Activated naive CD4-positive, alpha-beta T cell treated with anti-CD3 and anti-CD28 coated beads for 36 hours (primary cell): ENCODE data around the gene FAF1. TPM values are rescaled to one million over a fixed set of nuclear protein-coding genes. Genes with fewer than 3 reads are reported as not detected.
A peak's percentile ranks its signal among the peaks of the same experiment; 100 is the strongest.
"Not testable (repeated sequence)": the region's sequence is repeated elsewhere in the genome, so short reads cannot be mapped to it uniquely, and the experiment has no call there.

Experiments used
- CTCF ChIA-PET: fragments of 350-600 bp; sonication (Branson Sonifier 250); formaldehyde crosslinking; loops from one replicate; lab custom pipeline; 2021; ENCODE audit warnings: antibody characterized with exemption; lab: Charles Lee
- DNase-seq: peaks from one replicate; pipeline ENCODE4 v3.0.0-alpha.2; 2020
- H3K27ac Mint-ChIP-seq: one replicate; pipeline ENCODE4 v1.8.0; 2021; ENCODE audit warnings: mild to moderate bottlenecking, mixed read lengths
- H3K27me3 Mint-ChIP-seq: one replicate; pipeline ENCODE4 v1.8.0; 2021; ENCODE audit warnings: low read depth, mixed read lengths
- H3K36me3 Mint-ChIP-seq: one replicate; pipeline ENCODE4 v1.8.0; 2021; ENCODE audit warnings: low read depth, mixed read lengths
- H3K4me1 Mint-ChIP-seq: one replicate; pipeline ENCODE4 v1.8.0; 2021; ENCODE audit warnings: low read depth, mixed read lengths
- H3K4me3 Mint-ChIP-seq: one replicate; pipeline ENCODE4 v1.8.0; 2021; ENCODE audit warnings: mild to moderate bottlenecking, moderate library complexity, mixed read lengths
- H3K9me3 Mint-ChIP-seq: one replicate; pipeline ENCODE4 v1.8.0; 2021; ENCODE audit warnings: mixed read lengths
- intact Hi-C: fragments of 100-400 bp; cut with micrococcal nuclease; formaldehyde crosslinking; loops from one replicate; pipeline ENCODE4 v1.15.1; 2023
- total RNA-seq, 2 experiments: library from RNA; stranded (reverse); gene quantifications; one replicate each; pipeline ENCODE4 v1.2.3, GENCODE V29; 2021

The FAF1 gene
- total RNA-seq, 2 experiments from 2014 or later: 87.9 to 90.1 TPM

GRCh38 chr1:50949286-50949982 is 10.6 kb downstream of the FAF1 start:
- DNase-seq: no peak
- H3K4me1 Mint-ChIP-seq: peaks cover 30% of the 10 kb centered on the region
- no peak overlapping the region for H3K4me3 Mint-ChIP-seq
- H3K9me3 Mint-ChIP-seq: no peaks in the 10 kb centered on the region
- intact Hi-C loops: no loop called here
- CTCF ChIA-PET: interaction anchor here (0.6 kb wide), 1 partner anchor 524 kb away, joined by 3 read pairs; no protein-coding TSS in a partner anchor
- no peak overlapping the region for H3K27ac Mint-ChIP-seq
- H3K36me3 Mint-ChIP-seq: peaks cover 13% of the 10 kb centered on the region
- H3K27me3 Mint-ChIP-seq: no peaks in the 10 kb centered on the region

GRCh38 chr1:50942334-50942733 is 17.7 kb downstream of the FAF1 start:
- H3K27ac Mint-ChIP-seq: no peak overlapping the region
- H3K4me1 Mint-ChIP-seq: peaks cover 14% of the 10 kb centered on the region
- DNase-seq: no peak
- H3K27me3 Mint-ChIP-seq: no peaks in the 10 kb centered on the region
- no peak overlapping the region for H3K4me3 Mint-ChIP-seq
- intact Hi-C loops: no loop called here
- CTCF ChIA-PET: interaction anchor here (0.6 kb wide), 1 partner anchor 178 kb away, joined by 3 read pairs; no protein-coding TSS in a partner anchor
- H3K36me3 Mint-ChIP-seq: peaks cover 4% of the 10 kb centered on the region
- no peaks in the 10 kb centered on the region for H3K9me3 Mint-ChIP-seq

- Mint-ChIP-seq H3K4me1 (peaks cover 20% of the 10 kb centered on the region), H3K4me3 (no peak overlapping the region), H3K9me3 (no peaks in the 10 kb centered on the region), H3K27ac (no peak overlapping the region), H3K36me3 (peaks cover 4% of the 10 kb centered on the region), H3K27me3 (no peaks in the 10 kb centered on the region)
- CTCF ChIA-PET: interaction anchor here (1.3 kb wide), 1 partner anchor 11 kb away, joined by 3 read pairs; no protein-coding TSS in a partner anchor
- intact Hi-C loops: no loop called here
- DNase-seq: no peak
Measured at GRCh38 chr1:50940291-50940690, 19.8 kb downstream of the FAF1 start.

DNA sequence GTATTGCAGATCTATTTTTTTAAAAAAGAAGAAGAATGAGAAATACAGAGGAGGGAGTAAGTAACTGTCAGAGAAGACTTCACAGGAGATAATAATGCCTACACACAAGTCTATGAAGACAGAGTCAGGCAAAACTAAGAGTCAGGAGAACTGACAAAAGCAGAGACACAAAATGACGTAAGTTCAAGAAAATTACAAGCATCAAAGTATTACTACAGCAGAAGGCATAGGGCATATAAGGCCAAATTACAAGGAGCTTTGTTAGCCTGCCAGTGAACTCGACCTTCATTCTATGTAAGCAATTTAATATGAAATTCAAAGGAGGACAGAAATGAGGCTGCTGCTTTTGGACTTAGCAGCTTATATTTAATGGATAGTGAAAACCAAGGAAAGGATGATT is 23.7 kb downstream of the FAF1 start:
- intact Hi-C loops: loop anchor here (10.0 kb wide), 1 partner anchor 108 kb away; no protein-coding TSS in a partner anchor
- H3K9me3 Mint-ChIP-seq: no peaks in the 10 kb centered on the region
- H3K27me3 Mint-ChIP-seq: no peaks in the 10 kb centered on the region
- H3K4me3 Mint-ChIP-seq: no peak overlapping the region
- CTCF ChIA-PET: interaction anchor here (0.9 kb wide), 1 partner anchor 253 kb away, joined by 5 read pairs; no protein-coding TSS in a partner anchor
- H3K36me3 Mint-ChIP-seq: peaks cover 5% of the 10 kb centered on the region
- H3K4me1 Mint-ChIP-seq: peaks cover 23% of the 10 kb centered on the region
- no peak overlapping the region for H3K27ac Mint-ChIP-seq
- no peak for DNase-seq

DNA sequence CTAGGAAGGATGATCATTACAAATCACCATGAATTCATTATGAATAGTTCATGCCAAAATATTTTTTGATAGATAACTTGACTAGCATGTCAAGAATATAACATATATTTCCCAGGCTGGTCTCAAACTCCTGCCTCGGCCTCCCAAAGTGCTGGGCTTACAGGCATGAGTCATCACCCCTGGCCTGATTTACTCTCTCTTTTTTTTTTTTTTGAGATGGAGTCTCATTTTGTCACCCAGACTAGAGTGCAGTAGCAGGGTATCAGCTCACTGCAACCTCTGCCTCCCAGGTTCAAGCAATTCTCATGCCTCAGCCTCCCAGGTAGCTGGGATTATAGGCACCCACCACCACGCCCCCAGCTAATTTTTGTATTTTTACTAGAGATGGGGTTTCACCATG is 24.8 kb downstream of the FAF1 start:
- H3K9me3 Mint-ChIP-seq, DNase-seq, H3K36me3 Mint-ChIP-seq, H3K27me3 Mint-ChIP-seq, H3K4me3 Mint-ChIP-seq, H3K27ac Mint-ChIP-seq: not testable (repeated sequence)
- intact Hi-C loops: loop anchor here (10.0 kb wide), 1 partner anchor 110 kb away; no protein-coding TSS in a partner anchor
- CTCF ChIA-PET: interaction anchor here (0.9 to 1.2 kb wide), 2 partner anchors 25 to 254 kb away, joined by 3 to 5 read pairs; partner anchors contain the start of gene FAF1
- peaks cover 33% of the 10 kb centered on the region for H3K4me1 Mint-ChIP-seq

DNA sequence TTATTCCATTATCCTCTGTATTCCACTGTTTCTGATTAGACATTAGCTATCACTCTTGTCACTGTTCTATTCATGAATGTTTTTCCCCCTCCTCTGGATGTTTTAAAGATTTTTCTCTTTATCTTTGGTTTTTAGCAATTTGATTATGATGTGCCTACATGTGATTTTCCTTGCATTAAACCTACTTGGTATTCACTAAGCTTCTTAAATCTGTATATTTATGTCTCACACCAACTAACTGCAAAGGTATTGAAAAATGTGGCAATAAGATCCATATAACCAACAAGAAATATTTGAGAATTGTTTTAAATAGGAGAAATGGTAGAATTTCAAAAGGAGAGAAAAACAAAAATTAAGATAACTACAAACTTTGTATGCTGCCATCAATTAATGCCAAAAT is 25.2 kb downstream of the FAF1 start:
- no peak overlapping the region for H3K4me3 Mint-ChIP-seq
- CTCF ChIA-PET: interaction anchor here (1.2 kb wide), 1 partner anchor 26 kb away, joined by 3 read pairs; the partner anchor contains the start of gene FAF1
- no peaks in the 10 kb centered on the region for H3K27me3 Mint-ChIP-seq
- H3K36me3 Mint-ChIP-seq: peaks cover 7% of the 10 kb centered on the region
- DNase-seq: no peak
- peaks cover 37% of the 10 kb centered on the region for H3K4me1 Mint-ChIP-seq
- no peak overlapping the region for H3K27ac Mint-ChIP-seq
- intact Hi-C loops: loop anchor here (10.0 kb wide), 1 partner anchor 110 kb away; no protein-coding TSS in a partner anchor
- no peaks in the 10 kb centered on the region for H3K9me3 Mint-ChIP-seq

DNA sequence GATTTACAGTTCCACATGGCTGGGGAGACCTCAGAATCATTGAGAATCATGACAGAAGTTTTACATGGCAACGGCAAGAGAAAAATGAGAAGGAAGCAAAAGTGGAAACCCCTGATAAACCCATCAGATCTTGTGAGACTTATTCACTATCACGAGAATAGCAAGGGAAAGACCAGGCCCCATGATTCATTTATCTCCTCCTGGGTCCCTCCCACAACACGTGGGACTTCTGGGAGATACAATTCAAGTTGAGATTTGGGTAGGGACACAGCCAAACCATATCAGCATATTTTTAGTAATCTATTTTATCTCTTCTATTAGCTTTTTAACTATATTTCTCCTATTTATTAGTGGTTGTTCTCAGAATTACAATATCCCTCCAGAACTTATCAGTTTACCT is 26.3 kb downstream of the FAF1 start:
- H3K27me3 Mint-ChIP-seq, H3K36me3 Mint-ChIP-seq, H3K4me3 Mint-ChIP-seq, H3K9me3 Mint-ChIP-seq, CTCF ChIA-PET, H3K27ac Mint-ChIP-seq, DNase-seq: not testable (repeated sequence)
- H3K4me1 Mint-ChIP-seq: peaks cover 38% of the 10 kb centered on the region
- intact Hi-C loops: loop anchor here (10.0 kb wide), 1 partner anchor 111 kb away; no protein-coding TSS in a partner anchor

DNA sequence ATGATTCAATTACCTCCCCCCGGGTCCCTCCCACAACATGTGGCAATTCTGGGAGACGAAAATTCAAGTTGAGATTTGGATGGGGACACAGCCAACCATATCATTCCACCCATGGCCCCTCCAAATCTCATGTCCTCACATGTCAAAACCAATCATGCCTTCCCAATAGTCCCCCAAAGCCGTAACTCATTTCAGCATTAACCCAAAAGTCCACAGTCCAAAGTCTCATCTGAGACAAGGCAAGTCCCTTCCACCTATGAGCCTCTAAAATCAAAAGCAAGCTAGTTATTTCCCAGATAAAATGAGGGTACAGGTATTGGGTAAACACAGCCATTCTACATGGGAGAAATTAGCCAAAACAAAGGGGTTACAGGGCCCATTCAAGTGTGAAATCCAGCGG is 28.0 kb downstream of the FAF1 start:
- H3K27ac Mint-ChIP-seq, H3K4me3 Mint-ChIP-seq, H3K36me3 Mint-ChIP-seq, H3K27me3 Mint-ChIP-seq, H3K9me3 Mint-ChIP-seq, CTCF ChIA-PET, DNase-seq: not testable (repeated sequence)
- intact Hi-C loops: loop anchor here (10.0 kb wide), 1 partner anchor 113 kb away; no protein-coding TSS in a partner anchor
- H3K4me1 Mint-ChIP-seq: peaks cover 38% of the 10 kb centered on the region

- peaks cover 7% of the 10 kb centered on the region for H3K36me3 Mint-ChIP-seq
- no peak overlapping the region for H3K4me3 Mint-ChIP-seq
- CTCF ChIA-PET: interaction anchor here (0.5 to 2.1 kb wide), 2 partner anchors 236 to 257 kb away, joined by 3 to 21 read pairs; no protein-coding TSS in a partner anchor
- H3K27ac Mint-ChIP-seq: no peak overlapping the region
- no peaks in the 10 kb centered on the region for H3K27me3 Mint-ChIP-seq
- peaks cover 31% of the 10 kb centered on the region for H3K4me1 Mint-ChIP-seq
- intact Hi-C loops: loop anchor here (2.0 to 10.0 kb wide), 3 partner anchors 28 to 114 kb away; no protein-coding TSS in a partner anchor
- H3K9me3 Mint-ChIP-seq: no peaks in the 10 kb centered on the region
- peak; percentile 17 for DNase-seq
Measured at GRCh38 chr1:50930965-50931737, 28.9 kb downstream of the FAF1 start.

DNA sequence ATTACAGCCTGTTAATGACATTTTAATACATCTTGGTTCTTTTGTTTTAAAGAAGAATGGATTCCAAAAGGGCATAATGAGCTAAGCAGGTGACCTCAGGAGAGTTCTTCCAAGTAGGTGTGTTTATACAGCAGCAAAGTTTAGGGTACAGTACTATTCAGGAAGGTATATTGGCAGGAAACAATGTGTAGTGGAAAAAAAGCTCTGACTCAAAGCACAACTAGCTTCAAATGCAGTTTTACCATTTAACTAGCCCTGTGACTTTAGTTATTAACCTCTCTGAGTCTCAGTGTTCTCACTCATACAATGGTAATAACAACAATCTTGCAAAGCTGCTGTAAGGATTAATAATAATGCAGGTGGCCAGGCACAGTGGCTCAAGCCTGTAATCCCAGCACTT is 29.9 kb downstream of the FAF1 start:
- peaks cover 24% of the 10 kb centered on the region for H3K4me1 Mint-ChIP-seq
- H3K27me3 Mint-ChIP-seq: no peaks in the 10 kb centered on the region
- no peak for DNase-seq
- CTCF ChIA-PET: interaction anchor here (0.5 to 2.6 kb wide), 25 partner anchors 8 to 264 kb away, joined by 3 to 21 read pairs (median 4); partner anchors contain the start of genes CDKN2C and FAF1
- H3K4me3 Mint-ChIP-seq: no peak overlapping the region
- no peak overlapping the region for H3K27ac Mint-ChIP-seq
- no peaks in the 10 kb centered on the region for H3K9me3 Mint-ChIP-seq
- intact Hi-C loops: loop anchor here (2.0 to 10.0 kb wide), 3 partner anchors 29 to 115 kb away; no protein-coding TSS in a partner anchor
- H3K36me3 Mint-ChIP-seq: peaks cover 8% of the 10 kb centered on the region

GRCh38 chr1:50929376-50929958 is 30.6 kb downstream of the FAF1 start:
- intact Hi-C loops: loop anchor here (1.0 kb wide), 1 partner anchor 260 kb away; no protein-coding TSS in a partner anchor
- no peak overlapping the region for H3K4me3 Mint-ChIP-seq
- H3K27ac Mint-ChIP-seq: no peak overlapping the region
- no peak for DNase-seq
- H3K27me3 Mint-ChIP-seq: no peaks in the 10 kb centered on the region
- peaks cover 6% of the 10 kb centered on the region for H3K36me3 Mint-ChIP-seq
- CTCF ChIA-PET: interaction anchor here (0.6 to 2.6 kb wide), 24 partner anchors 9 to 264 kb away, joined by 3 to 21 read pairs (median 4); partner anchors contain the start of genes CDKN2C and FAF1
- H3K4me1 Mint-ChIP-seq: peaks cover 22% of the 10 kb centered on the region
- no peaks in the 10 kb centered on the region for H3K9me3 Mint-ChIP-seq
